Osteocyte (in vitro differentiated cells): ENCODE measurements around the gene MYH7. TPM values are rescaled to one million over a fixed set of nuclear protein-coding genes. Genes with fewer than 3 reads are reported as not detected.

Source experiments
- DNase-seq: peaks from one replicate; pipeline ENCODE4 v3.0.0; 2021; ENCODE audit warnings: mixed read lengths; ENCODE audit not compliant: unreplicated experiment; ENCODE audit errors: extremely low spot score
- H3K27ac Mint-ChIP-seq: one replicate; pipeline ENCODE4 v1.8.0; 2021; ENCODE audit warnings: mild to moderate bottlenecking, mixed read lengths; ENCODE audit not compliant: unreplicated experiment
- H3K27me3 Mint-ChIP-seq: one replicate; pipeline ENCODE4 v1.8.0; 2021; ENCODE audit warnings: mixed read lengths; ENCODE audit not compliant: unreplicated experiment
- H3K36me3 Mint-ChIP-seq: one replicate; pipeline ENCODE4 v1.8.0; 2021; ENCODE audit warnings: mixed read lengths; ENCODE audit not compliant: unreplicated experiment
- H3K4me1 Mint-ChIP-seq: one replicate; pipeline ENCODE4 v1.8.0; 2021; ENCODE audit warnings: mixed read lengths; ENCODE audit not compliant: unreplicated experiment
- H3K4me3 Mint-ChIP-seq: one replicate; pipeline ENCODE4 v1.8.0; 2021; ENCODE audit warnings: mild to moderate bottlenecking, moderate library complexity, mixed read lengths; ENCODE audit not compliant: unreplicated experiment
- H3K9me3 Mint-ChIP-seq: one replicate; pipeline ENCODE4 v1.8.0; 2021; ENCODE audit warnings: mixed read lengths; ENCODE audit not compliant: unreplicated experiment
- CTCF ChIP-seq: fragments of 200-600 bp; sonication (generic); IDR thresholded peaks from 2 replicates; pipeline ENCODE4 v1.5.0; 2021; ENCODE audit warnings: antibody characterized with exemption, mild to moderate bottlenecking, moderate library complexity
- total RNA-seq: library from RNA; stranded (reverse); gene quantifications from 2 replicates; pipeline ENCODE4 v1.2.1, GENCODE V29; 2021

Gene MYH7
- total RNA-seq, 1 donor from 2014 or later: not detected

GRCh38 chr14:23406244-23406643 lies 29.2 kb downstream of the MYH7 start:
- no peak for TF ChIP-seq CTCF
- Mint-ChIP-seq H3K4me1 (no peaks in the 10 kb centered on the region), H3K27ac (no peak overlapping the region), H3K9me3 (no peaks in the 10 kb centered on the region), H3K4me3 (no peak overlapping the region), H3K36me3 (no peaks in the 10 kb centered on the region), H3K27me3 (peaks cover 22% of the 10 kb centered on the region)
- DNase-seq: no peak

GRCh38 chr14:23405516-23406025 lies 29.9 kb downstream of the MYH7 start:
- peaks cover 17% of the 10 kb centered on the region for H3K27me3 Mint-ChIP-seq
- TF ChIP-seq CTCF: no peak

GRCh38 chr14:23405096-23405495 lies 30.4 kb downstream of the MYH7 start:
- H3K36me3 Mint-ChIP-seq: no peaks in the 10 kb centered on the region
- H3K27me3 Mint-ChIP-seq: peaks cover 14% of the 10 kb centered on the region
- DNase-seq: no peak
- no peaks in the 10 kb centered on the region for H3K4me1 Mint-ChIP-seq
- H3K4me3 Mint-ChIP-seq: no peak overlapping the region
- H3K9me3 Mint-ChIP-seq: no peaks in the 10 kb centered on the region
- no peak for TF ChIP-seq CTCF
- no peak overlapping the region for H3K27ac Mint-ChIP-seq

More at GRCh38 chr14:23405516-23406025, 29.9 kb downstream of the MYH7 start:
- no peaks in the 10 kb centered on the region for H3K36me3 Mint-ChIP-seq
- H3K27ac Mint-ChIP-seq: no peak overlapping the region
- H3K4me3 Mint-ChIP-seq: no peak overlapping the region
- DNase-seq: no peak
- H3K4me1 Mint-ChIP-seq: no peaks in the 10 kb centered on the region
- H3K9me3 Mint-ChIP-seq: no peaks in the 10 kb centered on the region

GRCh38 chr14:23404331-23404900 lies 31.0 kb downstream of the MYH7 start:
- Mint-ChIP-seq H3K9me3 (no peaks in the 10 kb centered on the region), H3K27ac (no peak overlapping the region), H3K36me3 (no peaks in the 10 kb centered on the region), H3K27me3 (peaks cover 14% of the 10 kb centered on the region), H3K4me3 (no peak overlapping the region), H3K4me1 (no peaks in the 10 kb centered on the region)
- TF ChIP-seq CTCF: no peak
- no peak for DNase-seq

GRCh38 chr14:23403908-23404307 lies 31.6 kb downstream of the MYH7 start:
- H3K27ac Mint-ChIP-seq: no peak overlapping the region
- no peak for DNase-seq
- H3K27me3 Mint-ChIP-seq: peaks cover 12% of the 10 kb centered on the region
- no peaks in the 10 kb centered on the region for H3K4me1 Mint-ChIP-seq
- no peak for TF ChIP-seq CTCF
- no peak overlapping the region for H3K4me3 Mint-ChIP-seq
- H3K36me3 Mint-ChIP-seq: no peaks in the 10 kb centered on the region
- H3K9me3 Mint-ChIP-seq: no peaks in the 10 kb centered on the region
